BJ (cell line): ENCODE measurements around the gene ABCC4. TPM values are rescaled to one million over a fixed set of nuclear protein-coding genes. Genes with fewer than 3 reads are reported as not detected.

ENCODE experiments used
- CTCF ChIA-PET: fragments of 350-600 bp; formaldehyde crosslinking; extraction: SDS; loops from one replicate; lab custom pipeline; 2021; ENCODE audit warnings: antibody characterized with exemption, inconsistent platforms; lab: Yijun Ruan, JAX
- POLR2A ChIA-PET: fragments of 300-600 bp; sonication (Branson Sonifier 250); formaldehyde crosslinking; extraction: SDS; loops from one replicate; lab custom pipeline; 2021; ENCODE audit warnings: antibody characterized with exemption; lab: Charles Lee
- DNase-seq: peaks from one replicate; pipeline ENCODE4 v3.0.0-alpha.2; 2011; ENCODE audit warnings: low read depth
- H3K27me3 ChIP-seq: 2 replicates; pipeline ENCODE4 v1.6.0; 2011; ENCODE audit warnings: low read length; ENCODE audit not compliant: control insufficient read depth, insufficient read depth
- H3K36me3 ChIP-seq: 2 replicates; pipeline ENCODE4 v1.5.1; 2011; ENCODE audit warnings: low read length; ENCODE audit not compliant: control insufficient read depth, insufficient read depth
- H3K4me3 ChIP-seq: 2 replicates; pipeline ENCODE4 v1.5.1; 2011; ENCODE audit warnings: low read depth, mild to moderate bottlenecking, control low read depth, low read length
- CTCF ChIP-seq: IDR thresholded peaks from 2 replicates; pipeline ENCODE4 v1.5.1; 2011; ENCODE audit warnings: low read depth, mild to moderate bottlenecking, control low read depth, inconsistent platforms, low read length, moderate library complexity; ENCODE audit not compliant: insufficient read depth
- polyA plus RNA-seq: library from polyadenylated mRNA; depleted of rRNA; stranded (reverse); fragments of >200 nt; gene quantifications from 2 replicates; pipeline ENCODE4 v1.2.3, GENCODE V29; 2011

Gene ABCC4
- polyA plus RNA-seq, 1 experiment: 11.2 TPM

GRCh38 chr13:95239283-95239682, 62.0 kb downstream of the ABCC4 start:
- H3K4me3 ChIP-seq: no peak overlapping the region
- ChIA-PET POLR2A (interaction anchor here (0.6 kb wide), 1 partner anchor 28 kb away, joined by 3 read pairs; no protein-coding TSS in a partner anchor), CTCF (interaction anchor here (1.1 to 1.6 kb wide), 3 partner anchors 10 to 12 kb away, joined by 3 to 4 read pairs (median 4); no protein-coding TSS in a partner anchor)
- no peaks in the 10 kb centered on the region for H3K36me3 ChIP-seq
- DNase-seq: no peak
- H3K27me3 ChIP-seq: no peaks in the 10 kb centered on the region
- TF ChIP-seq CTCF: no peak

- POLR2A ChIA-PET: no interaction called here
- no peak for TF ChIP-seq CTCF
- H3K27me3 ChIP-seq: no peaks in the 10 kb centered on the region
These were observed 63.9 kb downstream of the ABCC4 start for GRCh38 chr13:95237310-95237870.

DNA sequence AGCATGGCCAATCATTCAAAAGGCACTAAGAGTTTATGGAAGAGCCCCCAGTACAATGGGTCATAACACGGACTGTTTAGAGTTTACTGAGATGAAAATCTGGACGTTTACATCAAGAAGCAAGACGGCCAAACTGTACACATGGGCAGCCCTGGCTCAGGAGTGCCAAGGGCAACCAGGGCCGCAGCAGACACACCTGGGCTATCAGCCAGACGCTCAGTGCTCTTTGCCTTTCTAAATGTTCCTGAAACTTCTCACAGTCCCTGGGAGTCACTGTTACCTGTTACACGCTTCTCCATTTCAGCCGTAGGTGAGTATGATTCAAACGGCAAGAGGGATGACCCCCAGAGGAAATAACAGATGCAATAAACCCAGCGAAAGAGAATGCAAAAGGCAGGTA, 64.5 kb downstream of the ABCC4 start:
- no peak for TF ChIP-seq CTCF
- Histone ChIP-seq H3K27me3 (no peaks in the 10 kb centered on the region), H3K4me3 (no peak overlapping the region), H3K36me3 (no peaks in the 10 kb centered on the region)
- ChIA-PET CTCF (no interaction called here), POLR2A (no interaction called here)
- no peak for DNase-seq

More at GRCh38 chr13:95237310-95237870, 63.9 kb downstream of the ABCC4 start:
- DNase-seq: no peak
- Histone ChIP-seq H3K4me3 (no peak overlapping the region), H3K36me3 (no peaks in the 10 kb centered on the region)
- CTCF ChIA-PET: interaction anchor here (0.5 kb wide), 1 partner anchor 89 kb away, joined by 3 read pairs; no protein-coding TSS in a partner anchor

DNA sequence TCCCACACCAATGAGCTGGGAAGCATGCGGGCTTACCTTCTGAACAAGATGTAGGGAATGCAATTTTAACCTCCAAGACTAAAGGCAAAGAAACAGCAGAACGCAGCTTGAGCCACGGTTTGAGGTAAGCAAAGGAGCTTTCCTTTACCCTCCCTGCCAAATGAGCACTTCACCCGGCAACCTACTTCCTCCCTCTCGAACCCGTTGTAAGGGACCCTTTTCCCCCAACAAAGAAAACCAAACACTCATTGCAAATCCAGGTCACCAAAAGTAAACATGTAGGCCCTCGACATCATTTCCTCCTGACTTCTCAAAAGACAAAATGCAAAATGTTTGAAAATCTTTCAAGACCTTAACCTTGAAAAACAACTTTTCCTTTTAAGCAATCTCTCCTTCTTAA, 65.3 kb downstream of the ABCC4 start:
- Histone ChIP-seq H3K36me3 (no peaks in the 10 kb centered on the region), H3K27me3 (no peaks in the 10 kb centered on the region), H3K4me3 (no peak overlapping the region)
- TF ChIP-seq CTCF: no peak
- no peak for DNase-seq
- CTCF ChIA-PET: interaction anchor here (1.0 kb wide), 1 partner anchor 144 kb away, joined by 4 read pairs; no protein-coding TSS in a partner anchor
- POLR2A ChIA-PET: interaction anchor here (0.6 kb wide), 1 partner anchor 24 kb away, joined by 3 read pairs; no protein-coding TSS in a partner anchor

- no peak for TF ChIP-seq CTCF
- CTCF ChIA-PET: interaction anchor here (1.0 kb wide), 1 partner anchor 145 kb away, joined by 4 read pairs; no protein-coding TSS in a partner anchor
- H3K36me3 ChIP-seq: no peaks in the 10 kb centered on the region
- no peaks in the 10 kb centered on the region for H3K27me3 ChIP-seq
- no peak for DNase-seq
- no peak overlapping the region for H3K4me3 ChIP-seq
- POLR2A ChIA-PET: no interaction called here
These were observed 66.0 kb downstream of the ABCC4 start for GRCh38 chr13:95235199-95235756.
